ENCODE data around the gene ZEB2. TPM values are rescaled to one million over a fixed set of nuclear protein-coding genes. Genes with fewer than 3 reads are reported as not detected.

Gene ZEB2
- total RNA-seq, 1 donor from 2014 or later: 0.26 TPM

DNA sequence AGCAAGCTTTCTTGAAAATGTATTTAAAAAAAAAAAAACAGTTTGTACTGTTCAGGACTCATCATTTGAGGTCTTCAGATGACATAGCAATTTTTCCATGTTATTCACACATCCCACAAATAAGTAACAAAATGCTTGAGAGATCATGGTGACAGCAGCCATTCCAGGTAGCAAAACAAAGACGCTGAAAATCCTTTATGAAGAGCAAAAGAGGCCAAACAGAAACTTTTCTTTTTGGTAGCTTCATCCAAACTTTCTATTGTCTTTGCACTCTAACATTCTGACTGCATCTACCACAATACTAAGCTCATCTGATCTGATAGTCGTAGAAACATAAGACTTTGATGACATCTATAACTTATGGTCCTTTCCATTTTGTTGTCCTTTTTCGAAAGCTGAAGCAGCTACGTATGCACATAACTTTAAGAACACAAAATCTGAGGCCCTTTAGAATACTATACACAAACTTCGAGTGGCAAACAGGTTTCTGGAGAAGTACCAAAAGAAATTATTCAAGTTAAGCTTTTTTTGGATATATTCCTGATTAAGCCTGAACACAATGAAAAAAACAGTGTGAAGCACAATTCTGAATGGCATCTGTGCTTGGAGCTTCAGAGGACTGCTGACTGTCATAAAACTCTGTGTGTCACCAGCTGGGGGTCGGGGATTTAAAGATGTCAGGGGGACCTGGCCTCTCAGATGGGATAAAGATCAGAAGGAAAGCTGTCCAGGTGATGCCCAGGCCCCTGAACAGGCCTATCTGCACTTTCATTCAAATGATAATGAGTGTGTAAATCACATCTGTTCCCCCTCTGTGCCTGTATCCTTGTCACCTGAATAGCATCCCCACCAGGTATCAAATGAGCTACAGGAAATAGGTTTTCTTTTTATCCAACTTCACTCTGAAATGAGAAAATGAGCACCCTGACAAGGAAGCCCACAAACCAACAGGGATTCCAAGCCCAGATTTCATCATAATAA, 75.8 kb downstream of the ZEB2 start:
- no peak overlapping the region for H3K4me3 ChIP-seq (ENCODE audit: low read depth, low read length)
- H3K27me3 ChIP-seq (ENCODE audit: control insufficient read depth, insufficient read depth, low read length): no peaks in the 10 kb centered on the region
- FAIRE-seq: no peak

DNA sequence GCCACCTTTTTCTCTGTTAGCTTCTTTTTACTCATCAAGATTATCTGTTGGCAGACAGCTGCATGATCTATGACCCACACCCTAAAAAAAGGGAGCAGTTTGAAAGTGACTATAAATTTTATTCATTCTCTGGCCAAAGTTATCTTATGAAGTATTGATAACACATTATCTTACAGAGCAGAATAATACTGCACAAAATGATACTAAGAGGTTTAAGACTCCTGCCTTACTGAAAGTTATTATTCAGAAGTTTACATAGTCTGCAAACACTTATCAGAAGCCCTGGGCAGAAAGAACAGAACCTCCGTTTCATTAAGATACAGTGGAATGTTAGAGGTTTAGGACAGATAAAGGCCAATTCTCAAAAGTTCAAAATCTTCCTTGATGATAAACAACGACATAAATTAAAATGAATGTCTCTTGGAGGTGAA, 78.2 kb downstream of the ZEB2 start:
- Histone ChIP-seq H3K27me3 (ENCODE audit: control insufficient read depth, insufficient read depth, low read length) (no peaks in the 10 kb centered on the region), H3K36me3 (ENCODE audit: control insufficient read depth, insufficient read depth, low read length) (no peaks in the 10 kb centered on the region), H3K4me3 (ENCODE audit: low read depth, low read length) (no peak overlapping the region)
- TF ChIP-seq, protein P1, sequence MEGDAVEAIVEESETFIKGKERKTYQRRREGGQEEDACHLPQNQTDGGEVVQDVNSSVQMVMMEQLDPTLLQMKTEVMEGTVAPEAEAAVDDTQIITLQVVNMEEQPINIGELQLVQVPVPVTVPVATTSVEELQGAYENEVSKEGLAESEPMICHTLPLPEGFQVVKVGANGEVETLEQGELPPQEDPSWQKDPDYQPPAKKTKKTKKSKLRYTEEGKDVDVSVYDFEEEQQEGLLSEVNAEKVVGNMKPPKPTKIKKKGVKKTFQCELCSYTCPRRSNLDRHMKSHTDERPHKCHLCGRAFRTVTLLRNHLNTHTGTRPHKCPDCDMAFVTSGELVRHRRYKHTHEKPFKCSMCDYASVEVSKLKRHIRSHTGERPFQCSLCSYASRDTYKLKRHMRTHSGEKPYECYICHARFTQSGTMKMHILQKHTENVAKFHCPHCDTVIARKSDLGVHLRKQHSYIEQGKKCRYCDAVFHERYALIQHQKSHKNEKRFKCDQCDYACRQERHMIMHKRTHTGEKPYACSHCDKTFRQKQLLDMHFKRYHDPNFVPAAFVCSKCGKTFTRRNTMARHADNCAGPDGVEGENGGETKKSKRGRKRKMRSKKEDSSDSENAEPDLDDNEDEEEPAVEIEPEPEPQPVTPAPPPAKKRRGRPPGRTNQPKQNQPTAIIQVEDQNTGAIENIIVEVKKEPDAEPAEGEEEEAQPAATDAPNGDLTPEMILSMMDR (IDR thresholded peaks at IDR 0.05; ENCODE audit: insufficient read depth, low read length, severe bottlenecking): no peak
- DNase-seq (ENCODE audit: low read depth): no peak
- FAIRE-seq: no peak

More for the DNA sequence above, 75.8 kb downstream of the ZEB2 start:
- TF ChIP-seq, protein P1 (IDR thresholded peaks at IDR 0.05; ENCODE audit: insufficient read depth, low read length, severe bottlenecking): no peak
- H3K36me3 ChIP-seq (ENCODE audit: control insufficient read depth, insufficient read depth, low read length): no peaks in the 10 kb centered on the region
- no peak for DNase-seq (ENCODE audit: low read depth)

DNA sequence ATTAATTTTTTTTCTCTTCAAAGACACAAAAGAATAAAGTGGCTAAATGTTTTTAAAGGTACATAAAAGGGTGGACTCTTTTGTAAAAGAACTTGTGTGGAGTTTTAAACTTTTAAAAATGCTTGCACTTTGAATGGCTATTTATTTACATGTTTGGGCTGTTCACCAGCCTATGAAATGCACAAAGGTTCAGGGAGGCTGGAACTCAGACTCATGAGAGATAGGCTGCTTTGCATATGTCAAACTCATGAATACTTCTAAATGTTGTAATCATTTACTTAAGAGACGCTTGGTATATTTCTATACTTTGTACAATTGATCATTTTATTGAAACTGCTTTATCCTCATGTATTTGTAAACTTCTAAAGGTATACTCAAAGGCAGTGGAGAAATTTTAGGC, 79.9 kb downstream of the ZEB2 start:
- no peaks in the 10 kb centered on the region for H3K27me3 ChIP-seq (ENCODE audit: control insufficient read depth, insufficient read depth, low read length)
- FAIRE-seq (no peak), DNase-seq (ENCODE audit: low read depth) (no peak)
- no peaks in the 10 kb centered on the region for H3K36me3 ChIP-seq (ENCODE audit: control insufficient read depth, insufficient read depth, low read length)
- TF ChIP-seq, protein P1 (IDR thresholded peaks at IDR 0.05; ENCODE audit: insufficient read depth, low read length, severe bottlenecking): no peak
- no peak overlapping the region for H3K4me3 ChIP-seq (ENCODE audit: low read depth, low read length)

DNA sequence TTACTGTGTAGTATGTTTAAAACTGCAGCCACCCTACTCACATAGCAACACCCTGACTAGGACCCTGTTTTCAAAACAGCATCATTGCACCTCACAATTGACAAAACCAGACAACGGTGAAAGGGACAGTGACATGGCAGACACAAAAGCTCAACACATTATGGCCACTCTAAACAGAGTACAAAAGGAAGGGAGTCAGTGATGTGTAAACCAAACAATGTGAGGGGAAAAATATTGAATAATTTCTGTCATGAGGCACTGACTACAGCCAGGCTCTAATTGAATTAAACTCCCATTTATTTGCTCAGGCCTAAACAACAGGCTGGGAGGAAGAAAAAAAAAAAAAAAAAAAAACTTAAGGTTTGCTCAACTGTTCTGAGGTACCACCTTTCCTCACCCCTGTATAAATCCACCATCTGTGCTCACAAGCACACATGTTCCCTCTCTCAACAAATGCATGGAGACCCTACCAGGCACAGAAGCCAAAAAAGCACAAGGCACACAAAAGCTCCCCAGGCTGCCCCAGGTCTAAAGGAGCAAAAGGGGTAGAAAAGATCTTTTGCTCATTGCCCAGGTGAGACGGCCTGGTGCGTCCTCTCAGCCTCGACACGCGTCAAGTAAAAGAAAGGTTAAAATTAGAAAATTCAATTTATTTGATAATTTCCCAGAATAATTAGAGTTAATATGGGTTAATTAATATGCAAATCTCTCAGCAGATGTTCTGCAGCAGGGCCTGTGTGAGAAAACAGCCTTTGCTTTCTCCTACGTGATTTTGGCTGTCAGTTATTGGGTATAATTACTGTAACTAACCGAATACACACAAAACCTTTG, 80.9 kb downstream of the ZEB2 start:
- TF ChIP-seq, protein P1 (IDR thresholded peaks at IDR 0.05; ENCODE audit: insufficient read depth, low read length, severe bottlenecking): no peak
- DNase-seq (ENCODE audit: low read depth) (no peak), FAIRE-seq (no peak)
- H3K4me3 ChIP-seq (ENCODE audit: low read depth, low read length): no peak overlapping the region
- no peaks in the 10 kb centered on the region for H3K36me3 ChIP-seq (ENCODE audit: control insufficient read depth, insufficient read depth, low read length)
- no peaks in the 10 kb centered on the region for H3K27me3 ChIP-seq (ENCODE audit: control insufficient read depth, insufficient read depth, low read length)

DNA sequence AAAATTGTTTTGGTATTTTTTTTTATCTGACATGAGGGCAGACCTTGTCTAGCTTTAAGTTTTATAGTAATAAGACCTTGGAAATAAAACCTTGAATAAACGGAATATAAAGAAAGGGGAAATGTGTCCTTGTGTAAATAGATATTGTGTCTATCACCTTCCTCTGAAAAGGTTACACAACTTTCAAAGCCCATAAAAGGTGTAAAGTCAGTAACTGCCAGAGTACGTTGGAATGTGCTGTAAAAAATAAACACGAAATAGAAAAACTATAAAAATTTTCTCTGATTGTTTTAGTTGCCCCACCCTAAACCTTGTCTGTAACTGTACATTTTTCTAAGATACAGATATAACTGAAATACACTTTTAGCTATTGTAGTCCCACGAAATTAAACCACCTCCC, 82.3 kb downstream of the ZEB2 start:
- DNase-seq (ENCODE audit: low read depth) (no peak), FAIRE-seq (no peak)
- Histone ChIP-seq H3K4me3 (ENCODE audit: low read depth, low read length) (no peak overlapping the region), H3K27me3 (ENCODE audit: control insufficient read depth, insufficient read depth, low read length) (no peaks in the 10 kb centered on the region), H3K36me3 (ENCODE audit: control insufficient read depth, insufficient read depth, low read length) (no peaks in the 10 kb centered on the region)
- TF ChIP-seq, protein P1 (IDR thresholded peaks at IDR 0.05; ENCODE audit: insufficient read depth, low read length, severe bottlenecking): no peak

Measured in bronchial epithelial cell (primary cell).